T-helper 1 cell treated with Interleukin-12 subunit alpha and Interleukin-12 subunit beta and Interleukin-4 antibody, amounts not matched to agents 30 μg/mL and 1 μg/mL, for 36 hours (primary cell): ENCODE data around the gene NHERF2.

Source experiments
- H3K27ac Mint-ChIP-seq: one replicate; pipeline ENCODE4 v1.8.0; 2021; ENCODE audit warnings: mild to moderate bottlenecking, mixed read lengths
- H3K27me3 Mint-ChIP-seq: one replicate; pipeline ENCODE4 v1.8.0; 2021; ENCODE audit warnings: low read depth, mixed read lengths
- H3K36me3 Mint-ChIP-seq: one replicate; pipeline ENCODE4 v1.8.0; 2021; ENCODE audit warnings: low read depth, mixed read lengths
- H3K4me1 Mint-ChIP-seq: one replicate; pipeline ENCODE4 v1.8.0; 2021; ENCODE audit warnings: low read depth, mixed read lengths
- H3K4me3 Mint-ChIP-seq: one replicate; pipeline ENCODE4 v1.8.0; 2021; ENCODE audit warnings: mild to moderate bottlenecking, moderate library complexity, mixed read lengths
- H3K9me3 Mint-ChIP-seq: one replicate; pipeline ENCODE4 v1.8.0; 2021; ENCODE audit warnings: mixed read lengths

The NHERF2 gene

DNA sequence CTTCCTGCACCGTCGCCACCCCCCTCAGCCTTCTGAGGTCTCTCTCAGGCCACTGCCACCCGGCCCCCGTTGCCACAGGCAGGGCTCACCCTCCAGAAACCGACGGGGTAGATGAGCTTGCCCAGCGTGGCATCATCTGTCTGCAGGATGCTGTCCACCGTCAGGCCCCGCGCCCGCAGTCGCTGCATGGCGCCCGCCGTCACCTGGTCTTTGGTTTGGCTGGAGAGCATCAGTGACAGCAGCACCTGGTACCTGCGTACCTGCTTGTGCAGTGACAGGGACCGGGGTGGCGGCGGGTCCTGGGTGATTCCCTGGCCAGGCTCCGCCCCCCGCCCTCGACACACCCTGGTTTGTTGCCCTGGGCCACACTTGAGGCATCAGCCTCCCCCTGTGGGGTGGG, 17.8 kb downstream of the NHERF2 start:
- Mint-ChIP-seq H3K4me1 (peaks cover 14% of the 10 kb centered on the region), H3K36me3 (no peaks in the 10 kb centered on the region), H3K27ac (no peak overlapping the region), H3K9me3 (no peaks in the 10 kb centered on the region), H3K4me3 (no peak overlapping the region), H3K27me3 (no peaks in the 10 kb centered on the region)

DNA sequence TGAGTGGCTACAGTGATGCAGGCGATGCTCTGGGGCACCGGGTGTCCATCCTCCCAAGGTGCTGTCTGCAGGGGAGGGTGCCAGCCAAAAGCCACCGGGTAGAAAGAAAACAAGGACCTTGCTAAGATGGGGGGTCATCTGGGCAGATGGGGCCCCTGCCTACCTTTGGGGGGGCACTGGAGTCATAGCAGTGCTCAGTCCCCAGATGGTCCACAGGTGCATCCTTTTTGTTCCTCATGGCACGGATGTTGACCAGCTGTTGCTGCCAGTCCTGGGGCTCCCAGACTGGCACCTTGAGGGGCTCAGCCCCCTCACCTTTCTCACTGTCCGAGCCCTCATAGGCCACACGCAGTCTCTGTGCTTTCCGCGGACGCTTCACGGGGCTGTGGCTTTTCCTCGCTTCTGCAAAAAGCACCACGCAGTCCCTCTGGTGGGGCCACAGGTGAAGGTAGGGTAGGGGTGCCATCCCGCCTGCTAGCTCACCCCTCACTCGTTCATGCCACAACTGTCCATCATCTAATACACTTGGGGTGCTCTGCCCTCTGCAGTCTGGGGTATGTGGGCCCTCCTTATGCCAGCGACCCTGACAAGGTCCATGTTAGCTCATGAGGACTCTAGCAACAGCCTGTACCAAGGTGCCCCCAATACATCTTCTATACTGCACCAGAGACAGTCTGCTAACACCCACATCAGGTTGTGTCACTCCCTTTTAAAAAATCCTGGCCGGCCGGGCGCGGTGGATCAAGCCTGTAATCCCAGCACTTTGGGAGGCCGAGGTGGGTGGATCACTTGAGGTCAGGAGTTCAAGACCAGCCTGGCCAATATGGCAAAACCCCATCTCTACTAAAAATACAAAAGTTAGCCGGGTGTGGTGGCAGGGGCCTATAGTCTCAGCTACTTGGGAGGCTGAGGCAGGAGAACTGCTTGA, 19.5 kb downstream of the NHERF2 start:
- peaks cover 14% of the 10 kb centered on the region for H3K4me1 Mint-ChIP-seq
- no peaks in the 10 kb centered on the region for H3K9me3 Mint-ChIP-seq
- H3K4me3 Mint-ChIP-seq, result peak overlapping the region; percentile 95
- no peaks in the 10 kb centered on the region for H3K27me3 Mint-ChIP-seq
- H3K36me3 Mint-ChIP-seq, result peaks cover 3% of the 10 kb centered on the region
- no peak overlapping the region for H3K27ac Mint-ChIP-seq

DNA sequence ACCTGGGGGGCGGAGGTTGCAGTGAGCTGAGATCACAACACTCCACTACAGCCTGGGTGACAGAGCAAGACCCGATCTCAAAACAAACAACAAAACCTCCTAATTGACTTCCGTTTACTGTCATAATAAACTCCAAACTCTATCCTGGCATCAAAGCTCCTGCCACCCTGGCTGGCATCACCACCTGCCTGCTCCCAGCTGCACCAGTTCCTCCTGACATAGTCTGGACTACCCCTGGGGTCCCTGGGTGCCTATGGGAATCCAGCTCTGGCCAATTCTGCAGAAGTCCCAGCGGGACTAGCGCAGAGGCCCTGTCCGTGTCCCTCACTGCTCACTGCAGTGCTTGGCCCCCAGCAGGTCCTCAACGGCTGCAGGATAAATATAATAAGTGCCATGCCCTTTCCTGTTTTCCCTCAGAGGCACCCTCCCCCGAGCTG, 20.2 kb downstream of the NHERF2 start:
- H3K4me1 Mint-ChIP-seq, result peaks cover 14% of the 10 kb centered on the region
- H3K27me3 Mint-ChIP-seq, result no peaks in the 10 kb centered on the region
- H3K4me3 Mint-ChIP-seq, result peak overlapping the region; percentile 95
- H3K27ac Mint-ChIP-seq, result peak overlapping the region; percentile 77
- H3K36me3 Mint-ChIP-seq, result peaks cover 6% of the 10 kb centered on the region
- no peaks in the 10 kb centered on the region for H3K9me3 Mint-ChIP-seq

DNA sequence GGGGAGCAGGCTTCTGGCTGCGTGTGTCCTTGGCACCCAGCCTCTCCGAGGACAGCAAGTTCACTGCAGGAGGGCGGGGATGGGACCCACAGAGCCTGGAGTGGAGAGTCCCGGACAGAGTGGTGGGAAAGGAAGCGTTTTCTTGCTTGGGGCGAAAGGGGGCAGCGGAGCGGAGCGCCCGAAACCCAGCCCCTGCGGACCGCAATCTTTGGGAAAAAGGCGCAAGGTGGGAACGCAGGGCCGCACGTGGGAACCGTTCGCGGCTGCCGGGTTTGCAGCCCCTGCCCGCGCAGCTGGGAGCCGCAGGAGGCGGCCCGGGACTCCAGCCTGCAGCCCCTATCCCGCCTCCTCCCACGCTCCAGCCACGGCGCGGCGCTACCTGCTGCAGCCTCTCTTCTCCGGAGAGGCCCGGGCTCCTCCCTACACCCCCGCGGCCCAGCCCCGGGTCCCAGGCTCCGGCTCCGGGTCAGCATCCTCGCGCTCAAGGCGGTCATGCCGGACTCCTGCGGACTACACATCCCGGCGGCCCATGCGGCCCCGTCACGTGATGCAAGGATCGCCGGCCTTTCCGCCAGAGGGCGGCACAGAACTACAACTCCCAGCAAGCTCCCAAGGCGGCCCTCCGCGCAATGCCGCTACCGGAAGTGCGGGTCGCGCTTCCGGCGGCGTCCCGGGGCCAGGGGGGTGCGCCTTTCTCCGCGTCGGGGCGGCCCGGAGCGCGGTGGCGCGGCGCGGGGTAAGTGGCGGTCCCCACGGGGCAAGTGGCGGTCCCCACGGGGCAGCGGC, 20.8 kb downstream of the NHERF2 start, which contains the start of the genes NTHL1 and TSC2:
TSS of gene NTHL1 (minus strand) at position 505 of the 786 bp plus-strand sequence. CDS start at position 494, 11 bp downstream.
TSS of gene TSC2 (plus strand) at position 656 of the 786 bp plus-strand sequence. CDS start 631 bp downstream, outside the sequence.
- H3K36me3 Mint-ChIP-seq, result peaks cover 6% of the 10 kb centered on the region
- peak within 1 kb of the TSS; percentile 95 for H3K4me3 Mint-ChIP-seq
- peak within 1 kb of the TSS; percentile 80 for H3K27ac Mint-ChIP-seq
- no peaks in the 10 kb centered on the region for H3K27me3 Mint-ChIP-seq
- H3K9me3 Mint-ChIP-seq, result no peaks in the 10 kb centered on the region
- peaks cover 16% of the 10 kb centered on the region for H3K4me1 Mint-ChIP-seq

DNA sequence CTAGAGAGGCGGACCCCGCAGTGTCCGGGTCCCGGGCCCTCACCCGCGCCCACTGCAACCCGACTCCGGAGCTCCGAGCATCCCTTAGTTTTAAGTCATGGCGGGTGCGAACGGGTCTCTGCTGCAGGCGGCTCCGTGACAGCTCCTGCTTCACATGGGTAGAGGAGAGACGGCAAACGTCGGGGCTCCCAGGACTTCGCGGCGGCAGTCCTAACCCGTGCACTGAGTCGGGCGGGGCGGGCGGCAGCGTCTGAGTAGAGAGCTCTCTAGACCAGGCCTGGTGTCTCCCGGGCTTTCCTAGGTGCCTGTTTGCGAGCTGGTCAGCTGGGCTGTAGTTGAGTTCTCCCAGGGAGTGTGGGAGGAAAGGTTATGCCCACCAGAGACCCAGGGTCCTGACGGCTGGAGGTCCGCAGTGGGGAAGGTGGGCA, 21.4 kb downstream of the NHERF2 start:
- Mint-ChIP-seq H3K9me3 (no peaks in the 10 kb centered on the region), H3K4me3 (peak overlapping the region; percentile 90), H3K4me1 (peaks cover 16% of the 10 kb centered on the region), H3K27me3 (no peaks in the 10 kb centered on the region), H3K36me3 (peaks cover 6% of the 10 kb centered on the region), H3K27ac (peak overlapping the region; percentile 80)

DNA sequence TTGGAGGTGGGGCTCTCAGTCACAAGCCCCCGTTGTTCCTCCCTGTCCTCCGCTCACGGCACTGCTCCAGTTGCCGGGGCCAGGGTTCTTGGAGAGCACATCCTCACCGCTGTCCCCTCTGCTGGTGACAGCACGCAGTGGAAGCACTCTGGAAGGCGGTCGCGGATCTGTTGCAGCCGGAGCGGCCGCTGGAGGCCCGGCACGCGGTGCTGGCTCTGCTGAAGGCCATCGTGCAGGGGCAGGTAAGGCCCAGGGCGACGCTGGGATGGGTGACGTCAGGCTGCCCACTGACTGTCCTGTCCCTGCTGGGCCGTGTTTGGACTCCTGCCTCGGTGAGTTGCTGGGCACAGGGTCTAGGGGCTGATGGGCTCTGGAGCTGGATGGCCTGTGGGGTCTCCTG, 26.5 kb downstream of the NHERF2 start:
- Mint-ChIP-seq H3K27me3 (no peaks in the 10 kb centered on the region), H3K27ac (no peak overlapping the region), H3K4me1 (peaks cover 9% of the 10 kb centered on the region), H3K4me3 (no peak overlapping the region), H3K9me3 (no peaks in the 10 kb centered on the region), H3K36me3 (peaks cover 6% of the 10 kb centered on the region)

DNA sequence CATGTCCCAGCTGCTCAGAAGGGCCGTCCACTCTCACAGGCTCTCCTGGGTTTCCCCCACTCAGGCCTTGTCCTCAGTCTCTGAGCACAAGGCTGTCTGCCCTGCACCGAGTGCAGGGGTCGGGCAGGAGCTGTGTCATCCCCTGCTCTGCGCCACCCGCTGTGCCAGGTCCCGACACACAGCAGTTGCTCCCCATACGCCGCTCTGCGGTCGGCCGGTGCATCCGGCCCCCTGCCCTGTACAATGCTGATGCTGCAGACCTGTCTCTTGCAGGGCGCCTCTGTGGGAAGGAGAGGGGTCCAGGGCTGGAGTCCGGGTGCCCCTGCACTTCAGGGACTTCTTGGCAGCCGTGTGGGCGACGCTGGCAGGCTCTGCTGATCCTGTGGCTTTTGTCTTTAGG, 27.2 kb downstream of the NHERF2 start:
- Mint-ChIP-seq H3K27ac (no peak overlapping the region), H3K4me3 (no peak overlapping the region), H3K36me3 (peaks cover 6% of the 10 kb centered on the region), H3K4me1 (peaks cover 2% of the 10 kb centered on the region), H3K9me3 (no peaks in the 10 kb centered on the region), H3K27me3 (no peaks in the 10 kb centered on the region)

DNA sequence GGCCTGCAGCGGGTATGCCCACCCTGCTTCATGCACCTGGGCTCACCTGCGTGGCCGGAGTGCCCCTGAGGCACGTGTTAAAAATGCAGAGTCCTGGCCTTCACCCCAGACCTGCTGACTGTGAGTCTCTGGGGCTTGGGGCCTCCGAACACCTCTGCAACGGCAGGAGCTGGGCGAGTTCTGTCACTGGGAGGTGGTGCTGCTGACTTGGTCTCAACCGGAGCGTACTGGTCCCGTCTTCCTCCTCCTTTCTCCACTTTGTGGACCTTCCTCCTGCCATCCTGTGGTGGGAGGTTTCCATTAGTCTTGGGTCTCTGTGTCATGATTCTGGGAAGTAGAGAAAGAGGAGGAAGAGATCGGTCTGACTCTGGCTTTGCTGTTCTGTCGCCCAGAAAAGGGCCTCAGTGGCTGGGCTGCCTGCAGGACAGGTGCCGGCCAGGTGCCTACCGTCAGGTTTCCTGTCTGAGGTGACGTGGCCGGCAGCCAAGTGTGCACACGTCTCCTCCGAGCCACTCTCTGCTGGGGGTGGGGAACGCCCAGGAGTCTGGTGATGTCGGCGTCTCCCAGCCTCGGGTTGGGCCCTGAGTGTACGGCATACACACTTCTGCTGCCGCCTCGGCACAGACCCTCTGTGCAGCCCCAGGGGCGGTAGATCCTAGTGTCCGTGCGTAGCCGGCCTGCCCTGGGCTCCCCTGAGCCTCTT, 28.0 kb downstream of the NHERF2 start:
- Mint-ChIP-seq H3K27me3 (no peaks in the 10 kb centered on the region), H3K9me3 (no peaks in the 10 kb centered on the region), H3K36me3 (peaks cover 6% of the 10 kb centered on the region), H3K27ac (no peak overlapping the region), H3K4me1 (peaks cover 2% of the 10 kb centered on the region), H3K4me3 (no peak overlapping the region)

DNA sequence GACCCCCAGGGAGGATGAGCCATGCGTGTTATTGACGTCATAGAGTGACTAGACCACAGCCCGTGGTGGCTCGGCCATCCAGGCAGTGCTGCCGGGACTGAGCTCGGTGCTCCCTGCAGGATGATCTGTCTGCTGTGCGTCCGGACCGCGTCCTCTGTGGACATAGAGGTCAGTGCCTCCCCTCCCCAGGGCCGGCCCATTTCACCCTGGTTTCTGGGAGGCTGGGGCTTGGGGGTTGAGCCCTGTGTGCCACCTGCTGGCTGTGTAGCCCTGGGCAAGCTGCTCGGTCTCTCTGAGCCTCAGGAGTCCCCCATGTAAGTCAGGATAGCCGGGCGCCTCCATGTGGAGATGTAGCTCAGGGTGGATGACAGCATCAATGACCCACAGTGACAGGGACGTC, 29.4 kb downstream of the NHERF2 start:
- Mint-ChIP-seq H3K27me3 (no peaks in the 10 kb centered on the region), H3K4me3 (no peak overlapping the region), H3K4me1 (peaks cover 2% of the 10 kb centered on the region), H3K9me3 (no peaks in the 10 kb centered on the region), H3K27ac (no peak overlapping the region), H3K36me3 (peaks cover 5% of the 10 kb centered on the region)

DNA sequence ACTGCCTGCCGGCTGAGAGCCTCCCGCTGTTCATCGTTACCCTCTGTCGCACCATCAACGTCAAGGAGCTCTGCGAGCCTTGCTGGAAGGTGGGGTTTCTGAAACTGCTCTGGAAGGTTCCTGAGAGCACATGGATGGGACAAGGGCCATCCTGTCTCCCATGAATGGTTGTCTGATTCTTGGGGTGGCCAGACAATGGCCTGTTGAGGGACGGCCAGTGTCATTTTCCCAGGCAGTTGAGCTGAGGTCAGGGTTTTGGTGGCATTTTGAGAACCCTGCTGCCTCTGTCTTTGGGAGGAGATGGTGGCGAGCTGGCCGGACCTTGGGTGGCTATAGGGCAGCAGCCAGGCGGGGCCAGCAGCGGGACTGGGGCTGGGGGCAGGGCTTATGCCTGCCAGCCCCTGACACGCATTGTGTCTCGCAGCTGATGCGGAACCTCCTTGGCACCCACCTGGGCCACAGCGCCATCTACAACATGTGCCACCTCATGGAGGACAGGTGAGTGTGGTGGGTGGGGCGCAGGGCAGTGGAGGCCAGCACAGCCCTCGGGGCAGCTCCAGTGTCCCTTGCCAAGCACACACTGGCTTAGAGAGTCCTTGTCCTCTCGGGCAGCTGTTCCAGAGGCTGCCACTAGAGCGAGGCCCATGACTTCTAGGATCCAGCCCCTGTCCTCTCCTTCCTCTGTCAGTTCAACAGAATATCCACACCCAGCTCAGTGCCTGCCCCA, 30.1 kb downstream of the NHERF2 start:
- H3K36me3 Mint-ChIP-seq, result no peaks in the 10 kb centered on the region

DNA sequence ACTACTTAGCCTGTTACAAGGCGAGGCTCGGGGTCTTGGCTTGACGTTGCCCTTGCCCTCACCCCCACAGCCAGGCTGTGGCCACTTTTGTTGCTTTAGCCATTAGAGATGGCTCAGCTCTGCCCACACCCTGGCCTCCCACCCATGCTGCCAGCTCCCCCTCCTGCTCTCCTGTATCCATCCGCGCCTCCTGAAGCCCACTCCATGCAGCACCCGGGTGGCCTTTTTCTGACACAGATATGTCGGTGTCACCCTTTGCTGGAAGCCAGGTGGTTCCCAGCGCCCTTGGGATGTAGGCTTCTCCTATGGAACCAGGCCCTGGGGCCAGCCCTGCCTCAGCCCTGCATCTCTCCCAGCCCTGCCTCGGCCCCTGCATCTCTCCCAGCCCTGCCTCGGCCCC, 30.7 kb downstream of the NHERF2 start:
- Mint-ChIP-seq H3K4me1 (no peaks in the 10 kb centered on the region), H3K27ac (no peak overlapping the region), H3K27me3 (no peaks in the 10 kb centered on the region), H3K4me3 (no peak overlapping the region), H3K36me3 (no peaks in the 10 kb centered on the region), H3K9me3 (no peaks in the 10 kb centered on the region)

More for the DNA sequence above, 30.1 kb downstream of the NHERF2 start:
- H3K27ac Mint-ChIP-seq, result no peak overlapping the region
- H3K27me3 Mint-ChIP-seq, result no peaks in the 10 kb centered on the region
- no peaks in the 10 kb centered on the region for H3K9me3 Mint-ChIP-seq
- peaks cover 2% of the 10 kb centered on the region for H3K4me1 Mint-ChIP-seq
- H3K4me3 Mint-ChIP-seq, result no peak overlapping the region

DNA sequence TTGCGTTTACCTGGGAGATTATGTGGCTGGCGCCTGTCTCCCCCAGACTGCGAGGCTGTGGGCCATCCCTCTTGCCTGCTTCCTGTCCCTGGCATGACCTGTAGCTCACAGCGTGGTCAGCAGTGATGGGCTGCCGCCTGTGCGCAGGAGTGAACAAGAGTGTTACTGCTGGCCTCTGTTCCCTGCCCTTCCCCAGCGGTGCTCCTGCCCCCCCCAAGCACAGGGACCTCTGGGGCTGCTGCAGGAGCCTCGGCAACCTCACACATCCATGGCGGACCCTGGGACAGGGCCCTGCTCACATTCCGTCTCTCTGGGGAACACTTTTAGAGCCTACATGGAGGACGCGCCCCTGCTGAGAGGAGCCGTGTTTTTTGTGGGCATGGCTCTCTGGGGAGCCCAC, 31.7 kb downstream of the NHERF2 start:
- Mint-ChIP-seq H3K4me1 (no peaks in the 10 kb centered on the region), H3K27me3 (no peaks in the 10 kb centered on the region), H3K4me3 (no peak overlapping the region), H3K27ac (no peak overlapping the region), H3K36me3 (peaks cover 4% of the 10 kb centered on the region), H3K9me3 (no peaks in the 10 kb centered on the region)

DNA sequence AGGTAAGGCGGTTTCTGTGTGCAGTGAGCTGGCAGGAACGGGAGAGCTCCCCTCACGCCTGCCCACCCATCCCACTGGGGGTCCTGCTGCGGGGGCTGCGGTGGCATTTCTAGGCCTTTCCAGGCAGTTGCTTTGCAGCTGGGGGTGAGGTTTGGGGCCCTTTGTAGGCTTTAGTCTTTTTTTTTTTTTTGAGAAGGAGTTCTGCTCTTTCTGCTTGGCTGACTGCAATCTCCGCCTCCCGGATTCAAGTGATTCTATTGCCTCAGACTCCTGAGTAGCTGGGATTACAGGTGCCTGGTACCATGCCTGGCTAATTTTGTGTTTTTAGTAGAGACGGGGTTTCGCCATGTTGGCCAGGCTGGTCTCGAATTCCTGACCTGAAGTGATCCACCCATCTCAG, 32.2 kb downstream of the NHERF2 start:
- Mint-ChIP-seq H3K27ac (no peak overlapping the region), H3K27me3 (no peaks in the 10 kb centered on the region), H3K4me3 (no peak overlapping the region), H3K9me3 (no peaks in the 10 kb centered on the region), H3K36me3 (peaks cover 6% of the 10 kb centered on the region), H3K4me1 (no peaks in the 10 kb centered on the region)

DNA sequence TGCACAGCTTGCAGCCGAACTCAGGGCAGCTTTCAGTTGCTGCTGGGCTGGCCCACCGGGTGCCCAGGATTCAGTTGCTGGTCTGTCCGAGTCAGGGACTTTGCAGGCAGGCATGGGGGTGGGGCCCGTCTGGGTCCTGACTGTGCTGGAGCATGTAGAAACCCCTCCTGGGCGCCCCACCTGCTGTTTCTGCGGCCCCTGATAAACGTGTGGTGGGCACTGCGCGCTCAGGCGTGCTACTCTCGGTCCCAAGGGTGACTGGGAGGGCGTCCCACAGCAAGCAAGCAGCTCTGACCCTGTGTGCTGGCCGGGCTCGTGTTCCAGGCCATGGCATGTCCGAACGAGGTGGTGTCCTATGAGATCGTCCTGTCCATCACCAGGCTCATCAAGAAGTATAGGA, 33.6 kb downstream of the NHERF2 start:
- Mint-ChIP-seq H3K4me1 (no peaks in the 10 kb centered on the region), H3K27ac (no peak overlapping the region), H3K27me3 (no peaks in the 10 kb centered on the region), H3K9me3 (no peaks in the 10 kb centered on the region), H3K36me3 (peaks cover 6% of the 10 kb centered on the region), H3K4me3 (no peak overlapping the region)
